AG04450 (cell line): ENCODE measurements around the gene EBF3. TPM values are rescaled to one million over a fixed set of nuclear protein-coding genes. Genes with fewer than 3 reads are reported as not detected.

Experiments used
- CTCF ChIA-PET: fragments of 300-600, 350-600 bp; formaldehyde crosslinking; extraction: SDS; loops from one replicate; lab custom pipeline; 2022; ENCODE audit warnings: antibody characterized with exemption, inconsistent platforms; lab: Charles Lee
- POLR2A ChIA-PET: fragments of 350-600 bp; formaldehyde crosslinking; extraction: SDS; loops from one replicate; lab custom pipeline; 2021; ENCODE audit warnings: antibody characterized with exemption, inconsistent platforms; lab: Yijun Ruan, JAX
- DNase-seq: peaks from one replicate; pipeline ENCODE4 v3.0.0-alpha.2; 2011; ENCODE audit warnings: low read depth, low spot score
- H3K27ac ChIP-seq: one replicate; pipeline ENCODE4 v1.5.1; 2012; ENCODE audit warnings: low read depth, low read length, control low read depth
- H3K27me3 ChIP-seq: one replicate; pipeline ENCODE4 v1.6.0; 2012; ENCODE audit warnings: low read length; ENCODE audit not compliant: control insufficient read depth, insufficient read depth
- H3K4me3 ChIP-seq: 2 replicates; pipeline ENCODE4 v1.5.1; 2011; ENCODE audit warnings: mild to moderate bottlenecking, low read depth, low read length, control low read depth
- H3K9me3 ChIP-seq: 2 replicates; pipeline ENCODE4 v1.5.1; 2012; ENCODE audit warnings: low read length; ENCODE audit not compliant: control insufficient read depth, insufficient read depth
- polyA minus RNA-seq: library from RNA; depleted of rRNA, polyadenylated mRNA; stranded (reverse); fragments of >200 nt; gene quantifications from 2 replicates; pipeline ENCODE4 v1.2.3, GENCODE V29; 2011; rRNA and poly(A)+ RNA removed
- polyA plus RNA-seq: library from polyadenylated mRNA; depleted of rRNA; stranded (reverse); fragments of >200 nt; gene quantifications from 2 replicates; pipeline ENCODE4 v1.2.3, GENCODE V29; 2011; rRNA removed
- TF ChIP-seq, protein P1 (sequence below): IDR thresholded peaks from 2 replicates; pipeline ENCODE4 v1.5.1; 2011; ENCODE audit warnings: low read depth, low read length, control low read depth, inconsistent platforms

Gene EBF3, protein sequence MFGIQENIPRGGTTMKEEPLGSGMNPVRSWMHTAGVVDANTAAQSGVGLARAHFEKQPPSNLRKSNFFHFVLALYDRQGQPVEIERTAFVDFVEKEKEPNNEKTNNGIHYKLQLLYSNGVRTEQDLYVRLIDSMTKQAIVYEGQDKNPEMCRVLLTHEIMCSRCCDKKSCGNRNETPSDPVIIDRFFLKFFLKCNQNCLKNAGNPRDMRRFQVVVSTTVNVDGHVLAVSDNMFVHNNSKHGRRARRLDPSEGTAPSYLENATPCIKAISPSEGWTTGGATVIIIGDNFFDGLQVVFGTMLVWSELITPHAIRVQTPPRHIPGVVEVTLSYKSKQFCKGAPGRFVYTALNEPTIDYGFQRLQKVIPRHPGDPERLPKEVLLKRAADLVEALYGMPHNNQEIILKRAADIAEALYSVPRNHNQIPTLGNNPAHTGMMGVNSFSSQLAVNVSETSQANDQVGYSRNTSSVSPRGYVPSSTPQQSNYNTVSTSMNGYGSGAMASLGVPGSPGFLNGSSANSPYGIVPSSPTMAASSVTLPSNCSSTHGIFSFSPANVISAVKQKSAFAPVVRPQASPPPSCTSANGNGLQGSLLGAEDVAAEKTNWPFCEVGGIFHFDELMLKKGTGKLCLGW
- polyA plus RNA-seq, result 0.01 TPM in 1 of 2 replicates, not detected in the other
- not detected in 2 replicates for polyA minus RNA-seq

GRCh38 chr10:129963641-129964501 is at the start of gene EBF3:
Gene EBF3 (minus strand): TSS chr10:129964274. CDS start chr10:129963768, 506 bp downstream.
- DNase-seq, result no peak
- Histone ChIP-seq H3K9me3 (peaks cover 4% of the 10 kb centered on the region; the same call in 1 of the 2 replicates), H3K27me3 (peaks cover 84% of the 10 kb centered on the region), H3K4me3 (peak within 1 kb of the TSS; percentile 55), H3K27ac (no peak within 1 kb of the TSS)
- CTCF ChIA-PET, result no interaction called here
- POLR2A ChIA-PET, result no interaction called here
- TF ChIP-seq, protein P1, sequence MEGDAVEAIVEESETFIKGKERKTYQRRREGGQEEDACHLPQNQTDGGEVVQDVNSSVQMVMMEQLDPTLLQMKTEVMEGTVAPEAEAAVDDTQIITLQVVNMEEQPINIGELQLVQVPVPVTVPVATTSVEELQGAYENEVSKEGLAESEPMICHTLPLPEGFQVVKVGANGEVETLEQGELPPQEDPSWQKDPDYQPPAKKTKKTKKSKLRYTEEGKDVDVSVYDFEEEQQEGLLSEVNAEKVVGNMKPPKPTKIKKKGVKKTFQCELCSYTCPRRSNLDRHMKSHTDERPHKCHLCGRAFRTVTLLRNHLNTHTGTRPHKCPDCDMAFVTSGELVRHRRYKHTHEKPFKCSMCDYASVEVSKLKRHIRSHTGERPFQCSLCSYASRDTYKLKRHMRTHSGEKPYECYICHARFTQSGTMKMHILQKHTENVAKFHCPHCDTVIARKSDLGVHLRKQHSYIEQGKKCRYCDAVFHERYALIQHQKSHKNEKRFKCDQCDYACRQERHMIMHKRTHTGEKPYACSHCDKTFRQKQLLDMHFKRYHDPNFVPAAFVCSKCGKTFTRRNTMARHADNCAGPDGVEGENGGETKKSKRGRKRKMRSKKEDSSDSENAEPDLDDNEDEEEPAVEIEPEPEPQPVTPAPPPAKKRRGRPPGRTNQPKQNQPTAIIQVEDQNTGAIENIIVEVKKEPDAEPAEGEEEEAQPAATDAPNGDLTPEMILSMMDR, result no peak

DNA sequence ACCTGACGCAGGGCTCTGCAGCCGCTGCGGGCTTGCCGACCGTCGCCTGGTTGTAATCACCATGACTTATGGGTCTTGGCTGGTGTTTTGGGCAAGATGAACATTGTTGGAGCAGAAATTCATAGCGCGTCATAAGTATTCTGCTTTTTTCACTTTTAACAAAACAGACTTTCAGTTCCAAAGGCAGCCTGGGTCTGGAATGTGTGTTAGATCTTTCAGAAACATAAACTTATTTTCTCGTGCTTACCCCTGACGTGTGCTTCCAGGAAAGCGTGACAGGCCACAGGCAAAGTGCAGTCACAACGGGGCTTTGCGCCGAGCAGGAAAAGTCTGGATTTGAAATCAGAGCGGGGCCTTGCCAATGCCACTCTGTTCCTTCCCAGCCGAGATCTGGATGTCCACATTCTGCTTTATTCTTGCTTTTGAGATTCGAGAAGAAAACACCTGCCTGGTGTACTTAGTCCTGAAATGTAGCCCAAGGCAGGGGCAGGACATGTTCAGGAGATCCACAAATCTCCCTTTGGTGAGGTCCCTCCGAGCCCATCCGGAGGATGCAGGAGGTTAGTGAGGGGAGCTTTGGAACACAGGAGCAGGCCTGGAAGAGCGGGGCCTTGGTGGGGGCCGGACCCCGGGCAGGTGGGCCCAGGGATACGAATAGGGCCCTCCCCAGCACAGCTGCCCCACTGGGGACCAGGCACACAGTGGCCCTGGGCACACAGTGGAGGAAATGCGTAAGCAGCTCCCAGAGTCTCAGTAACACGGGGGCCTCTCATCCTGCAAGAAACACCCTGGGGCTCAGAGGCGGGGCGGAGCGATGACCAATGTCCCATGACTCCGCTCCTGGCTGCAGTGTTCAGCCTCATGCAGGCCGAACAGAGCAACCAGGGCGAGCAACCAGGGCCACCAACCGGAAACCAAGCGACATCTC is 49.5 kb upstream of the EBF3 start:
- H3K27me3 ChIP-seq, result no peaks in the 10 kb centered on the region
- CTCF ChIA-PET, result no interaction called here
- DNase-seq, result no peak
- peaks cover 20% of the 10 kb centered on the region for H3K9me3 ChIP-seq
- H3K27ac ChIP-seq, result no peak overlapping the region
- H3K4me3 ChIP-seq, result no peak overlapping the region
- POLR2A ChIA-PET, result no interaction called here
- TF ChIP-seq, protein P1, result no peak

GRCh38 chr10:130012129-130012528 is 48.1 kb upstream of the EBF3 start:
- POLR2A ChIA-PET, result no interaction called here
- H3K4me3 ChIP-seq, result no peak overlapping the region
- no peak overlapping the region for H3K27ac ChIP-seq
- CTCF ChIA-PET, result no interaction called here
- H3K27me3 ChIP-seq, result no peaks in the 10 kb centered on the region
- TF ChIP-seq, protein P1, result no peak
- DNase-seq, result no peak
- peaks cover 15% of the 10 kb centered on the region; the same call in 1 of the 2 replicates for H3K9me3 ChIP-seq

GRCh38 chr10:130010653-130011052 is 46.6 kb upstream of the EBF3 start:
- no peak for DNase-seq
- POLR2A ChIA-PET, result no interaction called here

More at GRCh38 chr10:130010653-130011052, 46.6 kb upstream of the EBF3 start:
- peaks cover 12% of the 10 kb centered on the region; the same call in 1 of the 2 replicates for H3K9me3 ChIP-seq
- no peak overlapping the region for H3K27ac ChIP-seq
- TF ChIP-seq, protein P1, result no peak
- no peak overlapping the region for H3K4me3 ChIP-seq
- CTCF ChIA-PET, result no interaction called here
- no peaks in the 10 kb centered on the region for H3K27me3 ChIP-seq
